NCI-H345 (cell line): ENCODE results near the gene LSM7.
A peak's percentile ranks its signal among the peaks of the same experiment; 100 is the strongest.
"Not testable (repeated sequence)": the region's sequence is repeated elsewhere in the genome, so short reads cannot be mapped to it uniquely, and the experiment has no call there.

Experiments used
- DNase-seq: peaks from one replicate; lab custom pipeline; 2025; lab: John Stamatoyannopoulos, UW

The LSM7 gene

DNA sequence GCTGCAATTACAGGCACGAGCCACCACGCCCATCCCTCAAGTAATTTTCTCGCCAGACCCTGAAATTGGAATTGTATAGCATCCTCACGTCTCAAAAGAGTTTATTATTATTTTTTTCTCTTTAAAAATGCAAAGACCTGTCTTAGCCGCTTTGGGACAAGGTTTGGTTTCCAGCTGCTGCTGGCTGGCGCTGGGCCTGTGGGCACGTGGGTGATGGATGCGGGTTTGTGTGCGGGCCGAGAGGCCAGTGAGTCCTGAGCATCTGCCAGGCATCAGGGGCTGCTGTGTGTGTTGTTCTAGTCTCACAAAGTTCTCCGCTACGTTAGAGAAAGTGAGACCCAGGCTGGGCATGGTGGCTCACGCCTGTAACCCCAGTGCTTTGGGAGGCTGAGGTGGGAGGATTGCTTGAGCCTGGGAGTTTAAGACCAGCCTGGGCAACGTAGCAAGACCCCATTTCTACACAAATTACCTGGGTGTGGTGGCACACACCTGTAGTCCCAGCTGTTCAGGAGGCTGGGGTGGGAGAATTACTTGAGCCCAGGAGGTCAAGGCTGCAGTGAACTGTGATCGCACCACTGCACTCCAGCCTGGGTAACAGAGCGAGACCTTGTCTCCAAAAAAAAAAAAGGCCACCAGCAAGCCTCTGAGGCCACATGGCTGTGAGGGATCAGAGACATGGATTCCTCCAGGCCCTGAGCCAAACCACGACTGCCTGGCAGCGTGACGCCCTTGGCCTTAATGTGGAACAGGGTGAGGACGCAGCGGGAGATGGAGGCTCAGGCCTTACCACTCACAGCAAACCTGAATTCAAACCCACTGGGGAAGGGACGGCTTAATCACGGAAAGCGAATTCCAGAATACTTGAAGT, 27.0 kb upstream of the LSM7 start:
- no peak for DNase-seq

GRCh38 chr19:2354670-2355069, 26.3 kb upstream of the LSM7 start:
- DNase-seq, result no peak

DNA sequence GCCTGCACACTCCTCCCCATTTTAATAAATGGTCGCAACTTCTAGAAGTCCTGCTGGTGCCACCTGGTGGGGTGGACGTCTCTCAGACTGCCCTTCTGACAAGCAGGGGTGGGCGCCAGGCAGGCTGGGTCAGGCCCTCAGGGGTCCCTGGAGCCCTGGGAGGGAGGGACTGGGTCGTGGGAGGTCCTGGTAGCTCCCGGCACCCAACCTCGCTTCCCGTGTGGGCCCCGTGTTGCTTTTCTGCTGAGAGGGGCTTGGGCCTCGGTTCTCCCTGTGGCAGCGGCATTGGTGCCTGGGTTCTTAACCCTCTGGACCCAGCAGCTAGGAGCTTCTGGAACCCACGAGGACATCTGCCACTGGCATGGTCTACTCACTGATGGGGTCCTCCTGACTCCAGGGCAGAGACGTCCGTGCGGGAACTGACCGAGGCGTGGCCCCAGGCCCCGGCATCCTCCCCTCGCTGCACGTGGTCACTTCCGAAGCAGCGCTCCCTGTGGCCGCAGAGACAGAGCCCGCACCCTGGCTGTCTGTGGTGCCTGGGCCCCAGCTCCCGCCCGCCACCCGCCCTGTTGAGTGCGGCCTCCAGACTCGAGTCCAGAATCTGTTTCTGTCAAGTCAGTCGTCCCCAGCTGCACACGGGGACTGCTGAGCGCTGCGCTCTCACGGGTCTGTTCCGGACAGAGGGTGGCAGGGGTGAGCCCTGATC, 25.7 kb upstream of the LSM7 start:
- no peak for DNase-seq

DNA sequence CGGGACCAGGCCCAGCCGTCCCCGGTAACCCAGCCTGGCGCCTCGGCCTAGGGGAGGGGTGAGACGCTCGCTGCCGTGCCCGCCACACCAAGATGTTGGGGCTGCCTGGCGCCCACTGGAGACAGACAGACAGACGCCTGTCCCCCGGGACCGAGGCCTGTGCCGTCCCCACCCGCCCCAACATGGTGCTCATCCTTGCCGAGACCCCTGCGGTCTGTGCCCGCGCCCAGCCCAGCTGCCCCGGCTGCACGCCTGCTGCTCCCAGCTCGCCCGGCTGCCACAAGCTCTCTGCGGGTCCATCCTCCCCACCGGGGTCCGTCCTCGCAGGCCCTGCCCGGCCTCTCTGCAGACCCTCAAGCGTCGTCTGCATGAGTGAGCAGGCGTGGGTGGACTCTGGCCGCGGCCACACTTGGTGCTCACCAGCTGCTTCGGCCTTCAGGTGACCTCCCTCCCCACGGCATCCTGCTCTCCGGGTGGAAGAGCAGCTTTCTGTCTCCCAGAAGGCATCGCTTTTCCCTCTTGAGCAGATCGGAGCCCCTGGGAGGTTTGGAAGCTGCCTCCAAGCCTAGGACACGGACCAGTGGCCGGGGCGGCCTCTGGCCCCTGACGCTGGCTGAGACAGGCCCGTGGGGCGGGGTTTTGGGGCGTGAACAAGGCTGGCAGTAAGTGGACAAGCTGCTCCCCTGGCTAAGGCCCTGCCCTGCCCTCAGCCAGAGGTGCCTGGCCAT, 24.9 kb upstream of the LSM7 start:
- DNase-seq, result no peak

DNA sequence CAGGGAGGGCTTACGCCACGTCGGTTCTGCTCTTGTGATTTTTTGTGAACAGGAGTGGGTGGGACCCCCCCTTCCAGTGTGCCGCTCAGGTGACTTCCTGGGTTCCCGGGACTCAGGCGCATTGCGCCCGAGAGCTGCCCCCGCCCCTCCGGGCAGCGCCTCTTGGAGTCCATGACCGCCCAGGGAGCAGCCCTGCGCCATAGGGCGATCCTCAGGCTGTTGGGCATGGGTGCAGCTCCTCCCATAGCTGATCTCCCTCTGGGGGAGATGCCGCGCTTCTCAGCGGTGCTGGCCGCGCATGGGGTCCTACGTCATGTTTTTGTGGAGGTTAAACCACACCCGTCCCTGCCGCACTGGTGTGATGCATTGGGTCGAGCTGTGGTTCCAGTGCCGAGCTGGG, 23.7 kb upstream of the LSM7 start:
- DNase-seq, result no peak

DNA sequence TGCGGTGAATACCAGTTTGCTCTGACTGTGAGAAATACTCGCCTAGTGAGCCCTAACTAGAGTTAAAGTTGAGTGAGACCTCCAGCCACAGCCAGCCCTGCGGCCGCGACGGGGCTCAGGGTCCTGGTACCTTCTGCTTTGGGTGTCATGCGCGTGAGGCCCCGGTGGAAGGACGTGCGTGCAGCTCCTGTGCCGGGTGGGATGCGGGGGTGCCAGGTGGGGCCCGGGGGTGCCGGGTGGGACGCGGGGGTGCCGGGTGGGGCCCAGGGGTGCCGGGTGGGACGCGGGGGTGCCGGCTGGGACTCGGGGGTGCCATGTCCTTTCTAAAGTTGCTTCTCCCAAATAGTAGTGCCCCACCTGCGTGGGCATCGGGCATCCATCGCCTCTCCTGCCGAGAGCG, 23.2 kb upstream of the LSM7 start:
- DNase-seq, result no peak

DNA sequence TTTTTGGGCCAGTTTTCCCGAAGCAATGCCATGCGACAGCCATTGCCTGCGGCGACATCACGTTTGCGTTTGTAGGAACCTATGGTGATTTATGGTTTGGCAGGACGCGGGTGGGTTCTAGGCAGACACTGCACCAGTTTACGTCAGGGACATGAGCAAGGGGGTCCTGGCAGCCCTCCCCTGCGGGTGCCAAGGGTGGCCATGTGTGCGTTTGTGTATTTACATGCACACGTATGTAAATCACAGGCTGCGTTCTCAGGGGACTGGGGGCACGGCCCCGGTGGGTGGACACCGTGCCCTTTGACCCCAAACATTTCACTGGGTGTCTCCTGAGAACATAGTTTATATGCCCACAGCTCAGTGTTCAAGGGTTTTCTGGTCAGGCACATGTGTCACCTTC, 22.3 kb upstream of the LSM7 start:
- DNase-seq, result no peak

DNA sequence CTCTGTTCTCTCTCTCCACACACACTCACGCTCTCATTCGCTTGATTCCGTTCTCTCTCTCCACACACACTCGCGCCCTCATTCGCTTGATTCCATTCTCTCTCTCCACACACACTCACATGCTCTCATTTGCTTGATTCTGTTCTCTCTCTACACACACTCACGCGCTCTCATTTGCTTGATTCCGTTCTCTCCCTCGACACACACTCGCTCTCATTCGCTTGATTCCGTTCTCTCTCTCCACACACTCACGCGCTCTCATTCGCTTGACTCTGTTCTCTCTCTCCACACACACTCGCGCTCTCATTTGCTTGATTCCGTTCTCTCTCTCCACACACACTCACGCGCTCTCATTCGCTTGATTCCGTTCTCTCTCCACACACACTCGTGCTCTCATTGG, 21.4 kb upstream of the LSM7 start:
- not testable (repeated sequence) for DNase-seq

GRCh38 chr19:2345794-2346663, 17.6 kb upstream of the LSM7 start:
- DNase-seq, result peak; percentile 34

DNA sequence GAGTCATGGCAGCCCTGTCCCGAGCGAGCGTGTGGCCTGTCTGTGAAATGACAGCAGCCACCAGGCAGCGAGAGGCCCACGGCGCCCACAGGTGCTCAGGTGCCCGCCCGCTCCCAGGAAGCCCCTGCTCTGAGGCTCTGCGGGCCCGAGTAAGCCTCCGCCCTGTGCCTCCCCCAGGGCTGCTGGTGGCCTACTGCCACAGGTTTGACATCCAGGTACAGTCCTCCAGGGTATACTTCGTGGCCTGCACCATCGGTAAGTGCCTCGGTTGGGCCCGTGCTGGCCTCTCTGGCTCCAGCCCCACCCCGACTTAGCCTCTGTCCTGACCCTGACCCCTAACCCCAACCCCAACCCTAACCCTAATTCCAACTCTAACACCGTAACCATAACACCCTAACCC, 16.7 kb upstream of the LSM7 start:
- no peak for DNase-seq

DNA sequence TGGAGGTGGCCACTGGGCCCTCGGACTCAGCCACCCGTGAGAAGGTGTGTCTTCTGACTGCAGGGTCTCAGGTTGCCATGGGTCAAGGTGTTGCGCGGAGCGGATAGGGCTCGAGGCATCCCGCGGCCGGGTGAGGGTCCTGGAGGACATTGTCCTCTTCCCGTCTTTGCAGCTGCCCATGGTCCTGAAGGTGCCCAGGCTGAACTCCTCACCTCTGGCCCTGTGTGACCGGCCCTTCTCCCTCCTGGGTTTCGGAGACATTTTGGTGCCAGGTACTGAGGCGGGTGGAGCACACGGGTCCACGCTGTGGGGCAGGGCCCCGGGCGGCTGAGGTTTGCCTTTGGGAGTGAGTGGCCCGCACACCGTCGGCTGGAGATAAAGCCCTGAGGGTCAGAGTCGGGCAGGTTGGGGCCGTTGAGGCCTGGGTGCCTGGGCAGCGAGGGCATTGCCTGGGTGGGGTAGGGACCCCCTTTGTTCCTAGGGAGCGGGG, 16.0 kb upstream of the LSM7 start:
- no peak for DNase-seq

DNA sequence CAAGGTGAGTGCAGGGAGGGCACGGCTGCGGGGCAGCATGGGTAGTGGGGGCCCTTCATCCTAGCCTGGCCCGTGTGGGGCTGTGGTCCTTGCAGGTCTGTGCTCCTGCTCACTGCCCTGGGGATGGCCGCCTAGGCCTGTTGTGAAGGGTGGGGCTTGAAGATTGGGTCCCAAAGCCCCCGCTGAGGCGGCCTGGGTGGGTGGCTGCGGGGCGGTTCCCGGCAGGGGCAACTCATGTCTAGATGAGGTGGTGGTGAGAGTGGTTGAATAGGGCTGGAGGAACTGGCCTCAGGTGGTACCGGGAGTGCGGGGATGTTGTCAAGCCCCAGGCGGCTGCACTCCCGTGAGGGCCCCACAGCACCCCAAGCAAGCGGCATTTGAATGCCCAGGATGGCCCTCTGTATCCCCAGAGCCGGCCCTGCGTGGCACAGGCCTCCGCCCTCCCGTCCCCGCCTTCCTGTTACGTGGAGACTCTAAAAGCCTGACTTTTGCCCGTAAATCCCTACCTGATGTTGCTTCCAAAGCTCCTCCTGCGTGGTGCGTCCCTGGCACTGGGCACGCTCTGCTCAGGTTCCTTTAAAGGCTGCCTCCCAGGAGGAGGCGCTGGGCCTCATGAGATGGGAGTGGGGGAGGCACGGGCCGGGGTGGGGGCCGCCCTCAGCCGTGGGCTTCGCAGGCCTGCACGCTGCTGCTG, 15.1 kb upstream of the LSM7 start:
- no peak for DNase-seq

DNA sequence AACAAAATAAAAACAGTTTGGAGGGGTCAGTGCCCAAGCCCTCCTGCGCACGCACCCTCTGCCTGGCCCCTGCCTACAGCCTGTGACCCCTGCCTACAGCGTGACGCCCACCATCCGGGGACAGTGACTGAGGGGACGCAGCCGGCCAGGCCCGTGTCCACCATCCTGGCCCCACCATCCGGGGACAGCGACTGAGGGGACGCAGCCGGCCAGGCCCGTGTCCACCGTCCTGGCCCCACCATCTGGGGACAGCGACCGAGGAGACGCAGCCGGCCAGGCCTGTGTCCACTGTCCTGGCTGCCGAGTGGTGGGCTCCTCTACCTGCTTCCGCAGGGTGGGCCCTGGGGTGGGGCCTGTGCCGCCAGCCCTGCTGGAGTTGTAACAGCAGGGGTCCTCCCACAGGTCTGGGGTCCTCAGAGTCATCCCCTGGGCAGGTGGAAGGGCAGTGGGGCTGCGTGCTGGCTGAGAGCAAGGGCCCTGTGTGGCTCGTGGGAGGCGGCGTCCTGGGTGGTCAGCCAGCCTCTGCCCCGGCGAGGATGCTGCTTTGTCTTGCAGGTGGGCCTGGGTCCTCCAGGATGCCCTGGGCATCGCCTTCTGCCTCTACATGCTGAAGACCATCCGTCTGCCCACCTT, 14.4 kb upstream of the LSM7 start:
- DNase-seq, result no peak

- no peak for DNase-seq
Measured at GRCh38 chr19:2341982-2342381, 13.6 kb upstream of the LSM7 start.

DNA sequence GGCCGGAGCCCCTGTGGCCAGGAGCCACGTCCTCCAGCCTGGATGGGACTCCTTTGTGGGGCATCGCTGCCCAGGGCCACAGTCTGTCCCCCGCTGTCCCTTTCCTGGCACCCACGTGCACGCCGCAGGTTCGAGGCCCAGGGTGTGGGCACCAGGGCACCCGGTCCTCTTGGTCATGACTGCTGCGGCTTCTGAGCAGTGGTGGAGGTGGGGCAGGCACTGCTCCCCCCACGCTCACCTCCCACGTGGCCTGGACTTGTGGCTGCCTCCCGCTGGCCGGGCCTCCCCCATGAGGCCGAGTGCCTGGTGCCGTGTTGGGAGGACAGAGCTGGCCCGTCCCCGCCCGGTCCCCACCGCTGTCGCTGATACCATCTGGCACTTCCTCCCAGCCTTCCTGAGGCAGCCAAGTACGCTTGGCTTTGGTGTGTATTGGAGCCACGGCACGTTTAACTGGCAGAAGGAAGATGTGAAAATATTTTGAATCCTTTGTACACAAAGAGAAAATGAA, 12.9 kb upstream of the LSM7 start:
- no peak for DNase-seq

DNA sequence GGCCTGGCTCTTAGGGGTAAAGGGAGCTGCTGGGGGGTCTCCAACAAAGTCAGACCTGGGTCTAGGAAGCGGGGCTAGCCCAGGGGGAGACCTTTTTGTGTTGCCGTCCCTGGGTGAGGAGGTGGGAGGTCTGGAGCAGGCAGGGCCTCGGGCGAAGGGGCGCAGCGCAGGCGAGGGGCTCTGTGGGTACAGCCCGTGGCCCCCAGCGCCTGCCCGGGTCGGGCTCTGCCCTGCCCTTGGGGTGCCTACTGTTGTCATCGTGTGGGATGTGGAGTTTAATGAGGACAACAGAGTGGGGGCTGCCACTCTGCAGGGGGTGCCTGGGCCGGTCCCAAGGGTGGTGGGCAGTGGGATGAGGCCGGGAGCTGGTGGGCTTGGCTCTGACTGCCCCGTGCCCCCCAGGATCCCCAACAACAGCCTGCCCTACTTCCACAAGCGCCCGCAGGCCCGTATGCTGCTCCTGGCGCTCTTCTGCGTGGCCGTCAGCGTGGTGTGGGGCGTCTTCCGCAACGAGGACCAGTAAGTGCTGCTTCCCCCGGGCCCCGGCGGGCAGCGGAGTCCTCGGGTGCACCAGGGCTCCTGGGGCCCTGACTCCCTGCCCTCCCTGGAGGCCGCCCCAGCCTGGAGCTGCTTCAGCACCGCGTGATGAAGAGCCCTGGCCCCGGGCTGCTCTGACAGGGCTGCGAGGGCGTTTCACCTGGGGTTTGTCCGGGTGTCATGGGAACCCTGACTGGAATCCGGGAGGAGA, 12.3 kb upstream of the LSM7 start:
- DNase-seq, result no peak

DNA sequence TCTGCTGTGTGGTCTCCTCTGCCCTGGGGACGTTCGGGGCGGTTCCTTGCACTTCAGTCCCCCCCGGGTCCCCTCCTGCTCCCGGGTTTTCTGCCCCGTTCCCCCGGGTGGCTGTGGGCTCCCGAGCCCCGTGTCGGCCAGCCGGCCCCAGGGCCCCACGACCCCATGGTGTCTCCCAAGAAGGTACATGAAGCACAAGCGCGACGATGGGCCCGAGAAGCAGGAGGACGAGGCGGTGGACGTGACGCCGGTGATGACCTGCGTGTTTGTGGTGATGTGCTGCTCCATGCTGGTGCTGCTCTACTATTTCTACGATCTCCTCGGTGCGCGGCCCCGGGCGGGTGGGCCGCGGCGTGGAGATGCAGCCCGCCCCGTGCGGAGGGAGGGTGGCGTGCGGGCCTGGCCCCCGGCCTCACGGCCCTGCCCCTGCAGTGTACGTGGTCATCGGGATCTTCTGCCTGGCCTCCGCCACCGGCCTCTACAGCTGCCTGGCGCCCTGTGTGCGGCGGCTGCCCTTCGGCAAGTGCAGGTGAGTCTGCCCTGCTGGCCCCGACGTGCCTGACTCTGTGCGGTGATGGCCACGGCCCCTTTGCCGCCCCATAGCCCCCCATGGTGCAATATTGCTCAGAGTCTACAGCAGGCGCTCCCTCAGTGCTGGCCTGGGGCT, 11.4 kb upstream of the LSM7 start:
- no peak for DNase-seq

DNA sequence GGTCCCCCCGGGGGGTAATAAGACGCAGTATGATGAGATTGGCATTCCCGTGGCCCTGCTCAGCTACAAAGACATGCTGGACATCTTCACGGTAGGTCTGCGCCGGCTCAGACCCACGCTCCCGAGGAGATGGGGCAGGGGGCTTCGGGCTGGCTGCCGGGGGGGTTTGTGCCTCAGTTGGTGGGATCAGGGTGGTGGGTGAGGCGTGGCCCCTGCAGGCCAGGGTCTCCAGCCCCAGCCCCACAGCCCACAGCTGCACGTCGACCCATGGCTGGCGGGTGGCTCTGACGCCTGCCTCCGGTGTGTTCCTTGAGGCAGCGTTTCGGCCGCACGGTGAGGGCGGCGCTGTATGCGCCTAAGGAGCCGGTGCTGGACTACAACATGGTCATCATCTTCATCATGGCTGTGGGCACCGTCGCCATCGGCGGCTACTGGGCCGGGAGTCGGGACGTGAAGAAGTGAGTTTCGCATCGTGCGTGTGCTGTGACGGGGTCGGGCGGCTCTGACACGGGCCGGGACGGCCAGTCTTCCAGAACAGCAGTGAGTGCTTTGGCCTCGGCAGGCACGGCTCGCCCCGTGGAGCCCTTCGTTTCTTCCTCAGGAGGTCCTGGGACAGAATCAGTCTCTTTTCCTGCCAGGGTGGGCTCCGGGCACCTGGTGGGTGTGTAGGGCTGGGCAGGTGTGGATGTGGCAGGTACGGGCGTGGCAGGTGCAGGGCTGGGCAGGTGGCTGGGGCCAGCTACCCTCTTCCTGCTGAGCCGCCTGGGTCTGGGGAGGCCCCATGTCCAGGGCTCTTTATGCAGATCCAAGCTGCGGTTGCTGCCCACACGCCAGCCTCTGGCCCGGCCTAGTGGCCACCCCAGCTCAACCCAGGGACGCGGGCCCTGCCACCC, 10.6 kb upstream of the LSM7 start:
- no peak for DNase-seq
